ENCODE data around the gene ARHGEF17.

ARHGEF17 gene, protein sequence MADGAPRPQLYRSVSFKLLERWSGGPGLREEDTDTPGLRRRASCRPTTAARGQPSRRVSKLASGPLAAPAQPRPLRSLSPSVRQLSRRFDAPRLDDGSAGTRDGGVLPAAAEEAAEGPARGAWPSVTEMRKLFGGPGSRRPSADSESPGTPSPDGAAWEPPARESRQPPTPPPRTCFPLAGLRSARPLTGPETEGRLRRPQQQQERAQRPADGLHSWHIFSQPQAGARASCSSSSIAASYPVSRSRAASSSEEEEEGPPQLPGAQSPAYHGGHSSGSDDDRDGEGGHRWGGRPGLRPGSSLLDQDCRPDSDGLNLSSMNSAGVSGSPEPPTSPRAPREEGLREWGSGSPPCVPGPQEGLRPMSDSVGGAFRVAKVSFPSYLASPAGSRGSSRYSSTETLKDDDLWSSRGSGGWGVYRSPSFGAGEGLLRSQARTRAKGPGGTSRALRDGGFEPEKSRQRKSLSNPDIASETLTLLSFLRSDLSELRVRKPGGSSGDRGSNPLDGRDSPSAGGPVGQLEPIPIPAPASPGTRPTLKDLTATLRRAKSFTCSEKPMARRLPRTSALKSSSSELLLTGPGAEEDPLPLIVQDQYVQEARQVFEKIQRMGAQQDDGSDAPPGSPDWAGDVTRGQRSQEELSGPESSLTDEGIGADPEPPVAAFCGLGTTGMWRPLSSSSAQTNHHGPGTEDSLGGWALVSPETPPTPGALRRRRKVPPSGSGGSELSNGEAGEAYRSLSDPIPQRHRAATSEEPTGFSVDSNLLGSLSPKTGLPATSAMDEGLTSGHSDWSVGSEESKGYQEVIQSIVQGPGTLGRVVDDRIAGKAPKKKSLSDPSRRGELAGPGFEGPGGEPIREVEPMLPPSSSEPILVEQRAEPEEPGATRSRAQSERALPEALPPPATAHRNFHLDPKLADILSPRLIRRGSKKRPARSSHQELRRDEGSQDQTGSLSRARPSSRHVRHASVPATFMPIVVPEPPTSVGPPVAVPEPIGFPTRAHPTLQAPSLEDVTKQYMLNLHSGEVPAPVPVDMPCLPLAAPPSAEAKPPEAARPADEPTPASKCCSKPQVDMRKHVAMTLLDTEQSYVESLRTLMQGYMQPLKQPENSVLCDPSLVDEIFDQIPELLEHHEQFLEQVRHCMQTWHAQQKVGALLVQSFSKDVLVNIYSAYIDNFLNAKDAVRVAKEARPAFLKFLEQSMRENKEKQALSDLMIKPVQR (N-terminal part only)

DNA sequence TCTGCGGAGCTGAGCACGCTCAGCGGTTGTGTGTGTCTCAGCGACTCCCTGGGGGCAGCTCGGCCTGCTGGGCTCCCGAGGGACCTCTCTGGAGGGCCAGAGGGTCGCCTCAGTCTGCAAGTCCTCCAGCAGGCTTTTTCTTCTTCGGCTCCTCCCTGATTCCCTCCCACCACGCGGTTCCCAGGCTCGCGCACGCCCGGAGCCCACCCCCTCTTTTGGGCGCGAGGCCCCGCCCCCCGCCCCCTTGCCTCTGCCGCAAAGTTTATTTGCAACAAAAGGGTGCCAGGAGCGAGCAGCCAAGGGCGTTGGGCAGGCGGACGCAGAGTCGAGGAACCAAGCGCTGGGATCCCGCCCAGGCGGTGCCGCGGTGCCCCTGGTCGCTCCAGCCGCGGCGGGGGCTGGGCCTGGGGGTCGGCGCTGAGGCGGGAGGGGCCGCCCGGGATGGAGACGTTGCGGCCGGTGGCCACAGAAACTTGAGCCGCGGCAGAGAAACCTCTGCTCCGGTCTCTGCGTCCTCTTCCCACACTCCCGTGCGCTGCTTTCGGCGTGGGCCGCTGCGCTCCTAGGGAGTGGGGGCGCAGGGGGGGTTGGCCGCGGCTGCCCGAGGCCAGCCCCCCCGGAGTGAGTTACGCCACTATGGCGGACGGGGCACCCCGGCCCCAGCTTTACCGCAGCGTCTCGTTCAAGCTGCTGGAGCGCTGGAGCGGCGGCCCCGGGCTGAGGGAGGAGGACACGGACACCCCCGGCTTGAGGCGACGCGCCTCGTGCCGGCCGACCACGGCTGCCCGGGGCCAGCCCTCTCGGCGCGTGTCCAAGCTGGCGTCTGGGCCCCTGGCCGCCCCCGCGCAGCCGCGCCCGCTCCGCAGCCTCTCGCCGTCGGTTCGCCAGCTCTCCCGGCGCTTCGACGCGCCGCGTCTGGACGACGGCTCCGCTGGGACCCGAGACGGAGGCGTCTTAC, at the start of gene ARHGEF17:
ARHGEF17 (plus strand) TSS at position 274 of the 958 bp plus-strand sequence; CDS start at position 637, 363 bp downstream.
- DNase-seq: peak; percentile 95

DNA sequence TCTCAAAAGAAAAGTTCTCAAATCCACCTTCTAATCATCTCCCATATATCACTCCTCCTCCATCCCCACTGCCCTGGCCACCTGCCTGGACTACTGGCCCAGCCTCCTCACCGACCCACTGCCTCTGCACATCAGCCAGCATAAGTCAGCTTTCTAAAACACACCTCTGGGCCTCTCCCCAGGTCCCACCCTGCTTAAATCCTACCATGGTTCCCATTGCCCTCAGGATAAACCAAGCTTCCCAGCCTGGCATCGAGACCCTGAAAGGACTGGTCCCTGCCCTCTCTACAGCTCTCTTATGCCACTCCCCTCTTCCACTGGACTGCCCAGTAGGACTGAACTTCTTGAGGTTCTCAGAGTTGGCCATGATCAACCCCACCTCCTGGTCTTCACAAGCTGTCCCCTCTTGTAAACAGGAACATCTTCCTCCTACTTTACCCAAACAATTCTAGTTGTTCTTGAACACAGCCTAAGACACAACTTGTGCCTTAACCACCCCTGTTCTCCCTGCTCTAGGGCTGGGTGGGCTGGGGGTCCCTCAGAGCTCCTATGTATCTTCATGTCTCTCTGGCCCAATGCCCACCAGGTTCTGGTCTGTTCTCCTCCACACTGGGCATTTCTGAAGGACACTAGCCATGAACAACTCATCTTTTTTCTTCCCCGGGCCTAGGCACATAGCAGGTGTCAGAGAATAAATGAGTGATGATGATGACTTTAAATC, 48.5 kb upstream of the ARHGEF17 start:
- DNase-seq: no peak

GRCh38 chr11:73260127-73260457, 48.0 kb upstream of the ARHGEF17 start:
- DNase-seq: no peak

DNA sequence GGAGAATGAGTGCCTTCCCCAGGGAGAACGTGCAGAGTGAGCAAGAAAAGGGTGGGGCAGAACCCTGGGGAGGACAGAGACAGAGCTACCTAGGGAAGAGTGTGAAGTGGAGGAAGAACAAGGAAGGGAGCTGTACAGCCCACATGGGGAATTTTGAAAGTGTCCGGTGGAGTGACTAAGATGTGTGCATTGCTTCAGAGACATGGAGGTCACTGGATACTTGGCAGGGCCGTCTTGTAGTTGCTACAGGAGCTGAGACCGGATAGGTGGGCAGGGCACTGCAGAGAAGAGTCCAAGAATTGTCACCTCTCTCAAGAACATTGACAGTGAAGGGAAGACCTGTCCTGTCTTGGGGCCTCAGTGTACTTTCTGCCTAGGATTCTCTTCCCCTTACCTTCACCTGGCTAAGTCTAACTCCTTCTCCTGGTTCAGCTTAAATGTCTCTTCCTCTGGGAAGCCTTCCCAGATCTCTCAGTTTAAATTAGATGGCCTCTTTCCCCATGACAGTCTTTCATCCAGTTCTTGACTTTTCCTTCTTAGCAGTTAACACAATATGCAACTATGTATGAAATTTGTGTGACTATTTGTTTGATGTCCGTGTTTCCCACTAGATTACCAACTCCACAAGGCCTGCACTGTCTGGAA, 45.1 kb upstream of the ARHGEF17 start:
- no peak for DNase-seq

GRCh38 chr11:73263640-73264039, 44.4 kb upstream of the ARHGEF17 start:
- no peak for DNase-seq

- DNase-seq: no peak
Observed at GRCh38 chr11:73265278-73265810, 42.7 kb upstream of the ARHGEF17 start.

- DNase-seq: peak; percentile 17
Observed at GRCh38 chr11:73265853-73266645, 42.0 kb upstream of the ARHGEF17 start.

GRCh38 chr11:73266646-73267020, 41.4 kb upstream of the ARHGEF17 start:
- peak; percentile 15 for DNase-seq

GRCh38 chr11:73267122-73267846, 40.8 kb upstream of the ARHGEF17 start:
- DNase-seq: no peak

DNA sequence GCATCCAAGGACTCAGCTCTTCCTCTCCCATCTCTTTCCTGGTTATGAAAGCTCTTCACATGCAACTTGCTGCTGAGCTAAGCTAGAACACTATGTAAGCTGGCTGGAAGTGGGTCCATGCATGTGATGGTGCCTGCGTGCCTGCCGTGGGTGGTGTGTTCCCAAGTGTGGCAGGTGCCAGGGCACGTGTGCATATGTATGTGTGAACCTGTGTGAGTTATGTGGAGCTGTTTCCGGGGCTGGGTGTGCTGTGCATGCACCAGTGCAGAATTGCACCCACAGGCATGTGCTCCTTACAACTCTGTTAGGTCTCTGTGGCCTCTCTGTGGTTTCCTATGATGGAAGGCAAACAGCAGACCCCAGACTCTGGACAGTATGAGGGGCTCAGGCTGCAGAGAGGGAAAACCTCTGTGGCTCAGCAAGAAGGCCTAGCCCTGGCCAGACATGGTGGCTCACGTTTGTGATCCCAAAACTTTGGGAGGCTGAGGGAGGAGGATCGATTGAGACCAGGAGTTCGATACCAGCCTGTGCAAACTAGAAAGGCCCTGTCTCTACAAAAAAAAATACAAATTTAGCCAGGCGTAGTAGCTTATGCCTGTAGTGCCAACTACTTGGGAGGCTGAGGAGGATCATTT, 40.1 kb upstream of the ARHGEF17 start:
- no peak for DNase-seq

- no peak for DNase-seq
Observed at GRCh38 chr11:73268671-73269271, 39.3 kb upstream of the ARHGEF17 start.

DNA sequence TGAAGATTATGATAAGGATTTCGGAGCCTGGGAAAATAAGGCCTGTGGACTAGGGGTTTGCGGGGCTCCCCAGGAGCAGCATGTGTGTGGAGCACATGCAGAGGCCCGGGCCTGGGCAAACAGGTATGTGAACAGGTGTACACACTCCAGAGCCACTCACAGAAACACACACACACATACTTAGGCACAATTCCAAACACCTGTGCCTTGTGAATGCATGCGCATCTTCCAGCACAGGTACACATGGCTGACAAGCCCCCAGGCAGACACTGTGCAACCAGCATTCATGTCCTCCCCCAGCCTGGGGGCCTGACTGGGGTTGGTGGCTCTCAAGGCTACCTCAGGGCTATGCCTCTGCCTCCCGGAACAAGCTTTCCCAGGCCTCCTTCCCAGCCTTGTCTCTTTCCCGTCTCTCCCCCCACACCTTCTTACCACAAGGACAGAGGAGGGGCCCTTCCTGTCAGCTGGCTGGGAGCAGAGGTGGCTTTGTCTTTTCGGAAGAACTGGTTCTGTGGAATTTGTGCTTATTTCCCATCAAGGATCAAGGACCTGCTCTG, 38.5 kb upstream of the ARHGEF17 start:
- DNase-seq: peak; percentile 9

DNA sequence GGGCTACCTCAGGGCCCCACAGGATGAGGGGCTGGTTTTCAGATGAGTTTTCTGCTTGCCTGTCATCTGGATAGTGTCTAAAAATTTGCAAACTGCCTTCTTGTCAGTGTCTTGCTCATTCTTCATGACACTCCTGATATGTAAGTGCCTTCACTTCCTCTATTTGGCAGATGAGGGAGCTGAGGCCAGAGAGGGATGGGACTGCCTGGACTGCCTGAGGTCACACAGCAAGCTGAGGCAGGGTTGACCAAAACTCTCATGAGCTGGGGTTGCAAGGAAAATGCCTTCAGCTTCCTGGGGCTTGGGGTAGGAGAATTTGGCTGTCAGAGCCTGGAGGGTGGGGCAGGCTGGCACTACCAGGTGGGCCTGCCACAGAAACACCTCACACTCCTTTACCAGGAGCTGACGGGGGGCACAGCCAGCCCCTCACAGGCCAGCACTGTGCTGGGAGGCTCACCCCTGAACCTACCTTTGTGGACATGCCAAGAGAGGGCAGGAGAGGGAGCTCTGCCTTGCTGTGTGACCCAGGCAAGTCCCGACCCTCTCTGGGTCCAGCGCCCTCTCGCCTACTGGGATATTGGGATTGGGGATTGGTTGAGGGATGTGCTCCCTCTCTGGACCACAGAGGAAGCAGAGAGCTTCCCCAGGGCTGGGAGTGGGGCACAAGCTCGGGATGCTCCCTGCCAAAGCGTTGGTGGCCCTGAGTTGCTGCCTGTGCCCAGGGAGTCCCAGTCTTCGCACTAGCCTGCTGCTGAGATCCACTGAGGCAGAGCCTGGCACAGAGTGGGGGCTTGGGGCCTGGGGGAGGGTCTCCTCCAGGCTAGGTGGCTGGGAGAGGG, 37.8 kb upstream of the ARHGEF17 start:
- DNase-seq: peak; percentile 11

- DNase-seq: peak; percentile 4
Observed at GRCh38 chr11:73270855-73271477, 37.1 kb upstream of the ARHGEF17 start.

DNA sequence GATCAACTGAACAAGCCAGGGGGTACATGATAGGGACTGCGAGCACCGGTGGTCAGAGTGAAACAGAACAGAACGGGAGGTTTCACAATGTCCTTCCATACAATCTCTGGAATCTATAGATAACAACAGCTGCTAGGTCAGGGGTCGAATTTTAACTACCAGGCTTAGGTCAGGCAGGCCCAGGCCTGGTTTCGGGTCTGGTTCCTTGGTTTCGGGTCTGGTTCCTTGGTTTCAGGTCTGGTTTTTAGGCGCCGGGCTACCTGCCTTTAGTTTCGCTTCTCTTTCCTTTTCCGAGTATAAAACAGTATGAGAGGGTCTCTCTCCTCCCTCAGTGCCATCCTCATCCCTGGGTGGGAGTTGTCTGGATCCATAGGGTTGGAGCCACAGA, 36.6 kb upstream of the ARHGEF17 start:
- DNase-seq: peak; percentile 4

Data from right hindlimb (tissue), 1 donor.